ENCODE results near the gene TMEM116.
"Not testable (repeated sequence)": the region's sequence is repeated elsewhere in the genome, so short reads cannot be mapped to it uniquely, and the experiment has no call there.

The TMEM116 gene

GRCh38 chr12:112009596-112009995 lies 3.4 kb downstream of the TMEM116 start:
- not testable (repeated sequence) for DNase-seq (ENCODE audit: low read depth, low spot score)

GRCh38 chr12:112008918-112009317 lies 4.0 kb downstream of the TMEM116 start:
- no peak for DNase-seq (ENCODE audit: low read depth, low spot score)

- peak; percentile 43 for DNase-seq (ENCODE audit: low read depth, low spot score)
These were observed 5.0 kb downstream of the TMEM116 start for GRCh38 chr12:112007945-112008344.

- no peak for DNase-seq (ENCODE audit: low read depth, low spot score)
These were observed 7.3 kb downstream of the TMEM116 start for GRCh38 chr12:112005419-112006395.

- DNase-seq (ENCODE audit: low read depth, low spot score), result no peak
These were observed 8.9 kb downstream of the TMEM116 start for GRCh38 chr12:112004041-112004440.

GRCh38 chr12:112001576-112001975 lies 11.4 kb downstream of the TMEM116 start:
- DNase-seq (ENCODE audit: low read depth, low spot score), result no peak

GRCh38 chr12:112000820-112001219 lies 12.1 kb downstream of the TMEM116 start:
- DNase-seq (ENCODE audit: low read depth, low spot score), result no peak

- not testable (repeated sequence) for DNase-seq (ENCODE audit: low read depth, low spot score)
These were observed 13.8 kb downstream of the TMEM116 start for GRCh38 chr12:111999129-111999528.

- DNase-seq (ENCODE audit: low read depth, low spot score), result no peak
These were observed 14.9 kb downstream of the TMEM116 start for GRCh38 chr12:111998015-111998414.

GRCh38 chr12:111997300-111997699 lies 15.7 kb downstream of the TMEM116 start:
- DNase-seq (ENCODE audit: low read depth, low spot score), result no peak

GRCh38 chr12:111995782-111996480 lies 17.0 kb downstream of the TMEM116 start:
- no peak for DNase-seq (ENCODE audit: low read depth, low spot score)

- DNase-seq (ENCODE audit: low read depth, low spot score), result not testable (repeated sequence)
These were observed 18.5 kb downstream of the TMEM116 start for GRCh38 chr12:111994211-111995111.

GRCh38 chr12:111993292-111994150 lies 19.4 kb downstream of the TMEM116 start:
- no peak for DNase-seq (ENCODE audit: low read depth, low spot score)

- DNase-seq (ENCODE audit: low read depth, low spot score), result no peak
These were observed 20.5 kb downstream of the TMEM116 start for GRCh38 chr12:111992464-111992863.

- peak; percentile 22 for DNase-seq (ENCODE audit: low read depth, low spot score)
These were observed 21.0 kb downstream of the TMEM116 start for GRCh38 chr12:111991946-111992345.

- no peak for DNase-seq (ENCODE audit: low read depth, low spot score)
These were observed 21.4 kb downstream of the TMEM116 start for GRCh38 chr12:111991535-111991934.

- no peak for DNase-seq (ENCODE audit: low read depth, low spot score)
These were observed 28.1 kb downstream of the TMEM116 start for GRCh38 chr12:111984820-111985219.

GRCh38 chr12:111981987-111982386 lies 31.0 kb downstream of the TMEM116 start:
- DNase-seq (ENCODE audit: low read depth, low spot score), result peak; percentile 1

GRCh38 chr12:111980598-111980997 lies 32.4 kb downstream of the TMEM116 start:
- no peak for DNase-seq (ENCODE audit: low read depth, low spot score)

- DNase-seq (ENCODE audit: low read depth, low spot score), result no peak
These were observed 34.4 kb downstream of the TMEM116 start for GRCh38 chr12:111978545-111978944.

GRCh38 chr12:111976860-111977259 lies 36.1 kb downstream of the TMEM116 start:
- no peak for DNase-seq (ENCODE audit: low read depth, low spot score)

Data from astrocyte of the hippocampus (primary cell).